ENCODE data around the gene ADSS2.

DNA sequence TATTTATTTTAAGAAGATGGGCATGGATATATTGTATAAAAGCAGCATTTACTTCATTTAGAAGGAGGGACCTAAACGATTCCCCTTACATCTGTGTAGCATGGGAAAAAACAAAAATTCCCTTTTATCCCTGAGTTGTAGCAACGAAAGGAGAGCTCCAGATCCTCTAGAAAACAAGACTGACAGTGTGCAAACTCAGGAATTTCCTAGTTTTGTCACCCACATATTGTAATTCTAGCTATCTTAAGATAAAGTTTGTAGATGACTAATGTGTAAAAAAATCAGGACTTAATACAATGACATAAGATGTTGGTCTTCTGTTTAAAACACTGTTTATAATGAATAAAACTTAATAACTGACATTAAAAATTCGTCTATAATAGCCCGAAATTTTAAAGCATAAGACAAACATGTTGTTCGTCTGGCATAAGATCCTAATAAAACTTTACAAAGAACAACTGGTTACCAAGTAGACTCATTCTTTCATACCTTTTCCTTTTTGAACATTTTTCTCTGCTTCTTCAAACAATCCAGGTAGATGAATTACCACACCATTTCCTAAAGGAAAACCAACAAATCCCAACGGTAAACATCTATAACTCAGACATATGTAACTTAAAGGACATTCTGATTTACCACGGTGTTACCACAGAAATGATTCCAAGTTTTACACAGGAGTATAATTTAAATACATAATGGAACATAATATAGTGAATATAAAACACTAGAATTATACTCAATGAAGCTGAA lies 15.2 kb downstream of the ADSS2 start:
- TF ChIP-seq, protein P1, sequence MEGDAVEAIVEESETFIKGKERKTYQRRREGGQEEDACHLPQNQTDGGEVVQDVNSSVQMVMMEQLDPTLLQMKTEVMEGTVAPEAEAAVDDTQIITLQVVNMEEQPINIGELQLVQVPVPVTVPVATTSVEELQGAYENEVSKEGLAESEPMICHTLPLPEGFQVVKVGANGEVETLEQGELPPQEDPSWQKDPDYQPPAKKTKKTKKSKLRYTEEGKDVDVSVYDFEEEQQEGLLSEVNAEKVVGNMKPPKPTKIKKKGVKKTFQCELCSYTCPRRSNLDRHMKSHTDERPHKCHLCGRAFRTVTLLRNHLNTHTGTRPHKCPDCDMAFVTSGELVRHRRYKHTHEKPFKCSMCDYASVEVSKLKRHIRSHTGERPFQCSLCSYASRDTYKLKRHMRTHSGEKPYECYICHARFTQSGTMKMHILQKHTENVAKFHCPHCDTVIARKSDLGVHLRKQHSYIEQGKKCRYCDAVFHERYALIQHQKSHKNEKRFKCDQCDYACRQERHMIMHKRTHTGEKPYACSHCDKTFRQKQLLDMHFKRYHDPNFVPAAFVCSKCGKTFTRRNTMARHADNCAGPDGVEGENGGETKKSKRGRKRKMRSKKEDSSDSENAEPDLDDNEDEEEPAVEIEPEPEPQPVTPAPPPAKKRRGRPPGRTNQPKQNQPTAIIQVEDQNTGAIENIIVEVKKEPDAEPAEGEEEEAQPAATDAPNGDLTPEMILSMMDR (IDR thresholded peaks at IDR 0.05; ENCODE audit: extremely low read depth in 1 of 2, insufficient read depth in 1 of 2, low read depth in 1 of 2, low read length in 2 of 2) = no peak
- TF ChIP-seq EZH2 (IDR thresholded peaks at IDR 0.05; ENCODE audit: borderline replicate concordance, low read depth, low read length, severe bottlenecking) = no peak
